LNCaP clone FGC (cell line): Measurements from ENCODE around the gene NECTIN3.

Source experiments
- DNase-seq: peaks from one replicate; pipeline ENCODE4 v3.0.0-alpha.2; 2011; ENCODE audit warnings: low read depth
- H3K4me3 ChIP-seq: 2 replicates; pipeline ENCODE4 v1.5.1; 2011; ENCODE audit warnings: mild to moderate bottlenecking, low read depth, low read length, control low read depth
- CTCF ChIP-seq: IDR thresholded peaks from 2 replicates; pipeline ENCODE4 v1.5.1; 2012; ENCODE audit warnings: mild to moderate bottlenecking; ENCODE audit not compliant: control insufficient read depth, insufficient read depth; ENCODE audit errors: extremely low read depth

Gene NECTIN3

GRCh38 chr3:111080413-111080812 lies 8.8 kb downstream of the NECTIN3 start:
- TF ChIP-seq CTCF: peak; percentile 56
- peak; percentile 1 for DNase-seq
- no peak overlapping the region for H3K4me3 ChIP-seq

GRCh38 chr3:111081008-111081545 lies 9.5 kb downstream of the NECTIN3 start:
- no peak overlapping the region for H3K4me3 ChIP-seq
- TF ChIP-seq CTCF: no peak
- no peak for DNase-seq

- no peak overlapping the region for H3K4me3 ChIP-seq
- TF ChIP-seq CTCF: no peak
- DNase-seq: no peak
Measured at GRCh38 chr3:111084911-111085310, 13.3 kb downstream of the NECTIN3 start.

- no peak for TF ChIP-seq CTCF
- no peak overlapping the region for H3K4me3 ChIP-seq
- DNase-seq: no peak
Measured at GRCh38 chr3:111087924-111088469, 16.4 kb downstream of the NECTIN3 start.

GRCh38 chr3:111096487-111097209 lies 25.0 kb downstream of the NECTIN3 start:
- no peak overlapping the region for H3K4me3 ChIP-seq
- no peak for DNase-seq
- no peak for TF ChIP-seq CTCF

- H3K4me3 ChIP-seq: no peak overlapping the region
- TF ChIP-seq CTCF: no peak
- DNase-seq: no peak
Measured at GRCh38 chr3:111103807-111104206, 32.2 kb downstream of the NECTIN3 start.
